GM23338 (cell line): Measurements from ENCODE around the gene AZGP1. TPM values are rescaled to one million over a fixed set of nuclear protein-coding genes. Genes with fewer than 3 reads are reported as not detected.

ENCODE experiments used
- ATAC-seq: fragments of 200-7000 bp; cut with Tn5 transposase; 3 replicates; pipeline ENCODE4 v1.9.1; 2020
- DNase-seq: peaks from one replicate; pipeline ENCODE4 v3.0.0-alpha.2; 2015; ENCODE audit warnings: low spot score
- H2AFZ ChIP-seq: fragments of 200-600 bp; sonication (generic); 2 replicates; pipeline ENCODE4 v1.8.0; 2016; ENCODE audit warnings: antibody characterized with exemption, mild to moderate bottlenecking, moderate library complexity
- H3F3A ChIP-seq: fragments of 200-600 bp; sonication (generic); replicated peaks from 2 replicates; pipeline ENCODE4 v1.8.0; 2017; ENCODE audit warnings: antibody characterized with exemption, mixed run types, low read depth
- H3K27ac ChIP-seq: fragments of 200-600 bp; sonication (generic); 2 replicates; pipeline ENCODE4 v1.6.1; 2016; ENCODE audit warnings: low read depth
- H3K27me3 ChIP-seq: fragments of 200-600 bp; sonication (generic); 2 replicates; pipeline ENCODE4 v1.8.0; 2016; ENCODE audit warnings: mild to moderate bottlenecking, mixed run types, moderate library complexity; ENCODE audit not compliant: insufficient read depth
- H3K36me3 ChIP-seq: fragments of 200-600 bp; sonication (generic); 2 replicates; pipeline ENCODE4 v1.8.0; 2016; ENCODE audit warnings: mild to moderate bottlenecking; ENCODE audit not compliant: insufficient read depth
- H3K4me1 ChIP-seq: fragments of 200-600 bp; sonication (generic); 2 replicates; pipeline ENCODE4 v1.8.0; 2016; ENCODE audit warnings: mild to moderate bottlenecking, moderate library complexity; ENCODE audit not compliant: insufficient read depth
- H3K4me2 ChIP-seq: fragments of 200-600 bp; sonication (generic); 2 replicates; pipeline ENCODE4 v1.7.1; 2017; ENCODE audit warnings: mixed run types
- H3K4me3 ChIP-seq: fragments of 200-600 bp; sonication (generic); 2 replicates; pipeline ENCODE4 v1.6.1; 2016; ENCODE audit warnings: mixed run types
- H3K79me2 ChIP-seq: fragments of 200-600 bp; sonication (generic); replicated peaks from 2 replicates; pipeline ENCODE4 v1.8.0; 2017; ENCODE audit warnings: mild to moderate bottlenecking; ENCODE audit not compliant: insufficient read depth
- H3K9me2 ChIP-seq: fragments of 200-600 bp; sonication (generic); 2 replicates; pipeline ENCODE4 v1.8.0; 2017; ENCODE audit not compliant: insufficient read depth
- H4K20me1 ChIP-seq: fragments of 200-600 bp; sonication (generic); replicated peaks from 2 replicates; pipeline ENCODE4 v1.8.0; 2017; ENCODE audit warnings: mild to moderate bottlenecking; ENCODE audit not compliant: insufficient read depth
- H3K27ac Mint-ChIP-seq: 2 replicates; pipeline ENCODE4 v1.8.0; 2020; ENCODE audit warnings: inconsistent platforms, mild to moderate bottlenecking, moderate library complexity, mixed read lengths
- H3K27me3 Mint-ChIP-seq: 3 replicates; pipeline ENCODE4 v1.8.0; 2022; ENCODE audit warnings: low read depth, mild to moderate bottlenecking, moderate library complexity, mixed read lengths, inconsistent platforms; ENCODE audit not compliant: insufficient read depth, poor library complexity
- H3K36me3 Mint-ChIP-seq: 3 replicates; pipeline ENCODE4 v1.8.0; 2021; ENCODE audit warnings: low read depth, mild to moderate bottlenecking, inconsistent platforms, moderate library complexity, mixed read lengths
- H3K4me1 Mint-ChIP-seq: 3 replicates; pipeline ENCODE4 v1.8.0; 2020; ENCODE audit warnings: mild to moderate bottlenecking, inconsistent platforms, mixed read lengths
- H3K4me3 Mint-ChIP-seq: 3 replicates; pipeline ENCODE4 v1.8.0; 2021; ENCODE audit warnings: moderate library complexity, mild to moderate bottlenecking, inconsistent platforms, mixed read lengths
- H3K9me3 Mint-ChIP-seq: 3 replicates; pipeline ENCODE4 v1.8.0; 2020; ENCODE audit warnings: moderate library complexity, mild to moderate bottlenecking, inconsistent platforms, mixed read lengths
- CREB1 ChIP-seq: fragments of 250-450 bp; sonication (Bioruptor Pico); IDR thresholded peaks from 2 replicates; pipeline ENCODE4 v1.5.0; 2020; ENCODE audit warnings: low read depth, mild to moderate bottlenecking, moderate library complexity
- CTCF ChIP-seq, 2 experiments: fragments of 200-600 bp in 1 of 2; sonication (generic) in 1 of 2; conservative IDR thresholded peaks; 2 replicates each; pipeline versions ENCODE4 v1.5.1 to v1.6.1; 2016 to 2017; ENCODE audit warnings: antibody characterized with exemption in 2 of 2, low read depth in 2 of 2, mild to moderate bottlenecking in 2 of 2, moderate library complexity in 1 of 2
- EZH2 ChIP-seq: fragments of 200-600 bp; sonication (generic); IDR thresholded peaks from one replicate; pipeline ENCODE4 v1.8.0; 2017; ENCODE audit warnings: antibody characterized with exemption, mild to moderate bottlenecking, low read depth; ENCODE audit not compliant: unreplicated experiment
- EZH2phosphoT487 ChIP-seq: fragments of 200-600 bp; sonication (generic); IDR thresholded peaks from one replicate; pipeline ENCODE4 v1.8.1; 2018; ENCODE audit warnings: antibody characterized with exemption; ENCODE audit not compliant: unreplicated experiment
- JUNB ChIP-seq: IDR thresholded peaks from one replicate; pipeline ENCODE4 v1.6.1; 2016; ENCODE audit warnings: antibody characterized with exemption; ENCODE audit not compliant: unreplicated experiment
- NANOG ChIP-seq: IDR thresholded peaks from 2 replicates; pipeline ENCODE4 v1.6.1; 2016; ENCODE audit warnings: antibody characterized with exemption, borderline replicate concordance
- POLR2AphosphoS5 ChIP-seq: IDR thresholded peaks from 2 replicates; pipeline ENCODE4 v1.6.1; 2016; ENCODE audit warnings: antibody characterized with exemption, low read depth
- REST ChIP-seq: IDR thresholded peaks from one replicate; pipeline ENCODE4 v1.6.1; 2018; ENCODE audit warnings: antibody characterized with exemption; ENCODE audit not compliant: unreplicated experiment
- STAT1 ChIP-seq: IDR thresholded peaks from one replicate; pipeline ENCODE4 v1.6.1; 2016; ENCODE audit warnings: antibody characterized with exemption; ENCODE audit not compliant: unreplicated experiment
- ZNF114 ChIP-seq: fragments of 250-450 bp; sonication (Bioruptor Pico); IDR thresholded peaks from 2 replicates; pipeline ENCODE4 v1.5.0; 2020; ENCODE audit warnings: mild to moderate bottlenecking, moderate library complexity
- ZNF331 ChIP-seq: fragments of 250-450 bp; sonication (Bioruptor Pico); IDR thresholded peaks from 2 replicates; pipeline ENCODE4 v1.5.0; 2020; ENCODE audit warnings: low read depth, mild to moderate bottlenecking, moderate library complexity
- polyA plus RNA-seq: library from polyadenylated mRNA; unstranded; fragments of >200 nt; fragmentation: Nextera tagmentation; extraction: Ambion mirVana; gene quantifications from 2 replicates; pipeline ENCODE4 v1.2.1, GENCODE V29; 2016
- total RNA-seq: library from RNA; depleted of rRNA; stranded (reverse); fragments of >200 nt; shearing (Covaris generic); gene quantifications from 2 replicates; pipeline ENCODE4 v1.2.3, GENCODE V29; 2014
- TF ChIP-seq, protein P1 (sequence below): IDR thresholded peaks from 2 replicates; pipeline ENCODE4 v1.6.1; 2016; ENCODE audit warnings: antibody characterized with exemption
- TF ChIP-seq, protein P2 (sequence below): fragments of 250-450 bp; sonication (Bioruptor Pico); IDR thresholded peaks from 2 replicates; pipeline ENCODE4 v1.5.0; 2020; ENCODE audit warnings: mild to moderate bottlenecking, moderate library complexity

AZGP1 gene
- total and polyA plus RNA-seq, 2 experiments from 2014 or later: 0.17 to 1.3 TPM

DNA sequence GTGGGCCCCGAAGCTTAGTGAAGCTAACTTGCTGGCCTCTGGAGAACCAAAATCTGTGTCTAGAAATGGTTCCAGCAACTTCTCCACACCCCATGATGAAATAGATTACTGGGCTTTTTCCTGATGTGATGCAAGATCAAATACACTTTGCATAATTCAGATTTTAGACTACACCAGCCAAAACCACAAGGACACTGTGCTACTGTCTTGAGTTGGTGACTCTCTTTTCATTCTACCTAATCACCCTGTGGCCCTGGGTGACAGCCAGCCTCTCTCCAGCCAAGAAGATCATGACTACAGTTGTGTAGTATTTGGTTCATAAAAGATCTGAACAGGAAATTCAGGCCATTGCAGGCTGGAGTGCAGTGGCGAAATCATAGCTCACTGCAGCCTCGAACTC, 22.2 kb downstream of the AZGP1 start:
- Mint-ChIP-seq H3K27ac (no peak overlapping the region), H3K36me3 (peaks cover 31% of the 10 kb centered on the region), H3K9me3 (peaks cover 41% of the 10 kb centered on the region), H3K4me3 (no peak overlapping the region), H3K4me1 (no peaks in the 10 kb centered on the region), H3K27me3 (peaks cover 11% of the 10 kb centered on the region)
- Histone ChIP-seq H3F3A (no peaks in the 10 kb centered on the region), H2AFZ (no peak overlapping the region), H3K27ac (no peak overlapping the region), H3K36me3 (0 out of 2 replicates have a peak, but pooled peaks cover 16% of the 10 kb centered on the region), H3K4me3 (no peak overlapping the region), H4K20me1 (no peaks in the 10 kb centered on the region), H3K27me3 (no peaks in the 10 kb centered on the region), H3K79me2 (no peaks in the 10 kb centered on the region), H3K4me1 (no peaks in the 10 kb centered on the region), H3K9me2 (peaks cover 2% of the 10 kb centered on the region; the same call in 1 of the 2 replicates), H3K4me2 (no peak overlapping the region)
- ATAC-seq (no peak), DNase-seq (no peak)
- no peak for TF ChIP-seq REST
- no peak for TF ChIP-seq CREB1 (CRISPR knock-in tag)
- TF ChIP-seq POLR2AphosphoS5: no peak
- no peak for TF ChIP-seq STAT1
- TF ChIP-seq, protein P1, sequence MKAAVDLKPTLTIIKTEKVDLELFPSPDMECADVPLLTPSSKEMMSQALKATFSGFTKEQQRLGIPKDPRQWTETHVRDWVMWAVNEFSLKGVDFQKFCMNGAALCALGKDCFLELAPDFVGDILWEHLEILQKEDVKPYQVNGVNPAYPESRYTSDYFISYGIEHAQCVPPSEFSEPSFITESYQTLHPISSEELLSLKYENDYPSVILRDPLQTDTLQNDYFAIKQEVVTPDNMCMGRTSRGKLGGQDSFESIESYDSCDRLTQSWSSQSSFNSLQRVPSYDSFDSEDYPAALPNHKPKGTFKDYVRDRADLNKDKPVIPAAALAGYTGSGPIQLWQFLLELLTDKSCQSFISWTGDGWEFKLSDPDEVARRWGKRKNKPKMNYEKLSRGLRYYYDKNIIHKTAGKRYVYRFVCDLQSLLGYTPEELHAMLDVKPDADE: no peak
- TF ChIP-seq CTCF (conservative IDR thresholded peaks at IDR 0.05; ENCODE audit: low read depth in 2 of 2): no peak
- no peak for TF ChIP-seq ZNF114 (CRISPR knock-in tag)
- TF ChIP-seq EZH2: no peak
- no peak for TF ChIP-seq NANOG
- TF ChIP-seq ZNF331 (CRISPR knock-in tag): no peak
- no peak for TF ChIP-seq JUNB
- TF ChIP-seq, protein P2, sequence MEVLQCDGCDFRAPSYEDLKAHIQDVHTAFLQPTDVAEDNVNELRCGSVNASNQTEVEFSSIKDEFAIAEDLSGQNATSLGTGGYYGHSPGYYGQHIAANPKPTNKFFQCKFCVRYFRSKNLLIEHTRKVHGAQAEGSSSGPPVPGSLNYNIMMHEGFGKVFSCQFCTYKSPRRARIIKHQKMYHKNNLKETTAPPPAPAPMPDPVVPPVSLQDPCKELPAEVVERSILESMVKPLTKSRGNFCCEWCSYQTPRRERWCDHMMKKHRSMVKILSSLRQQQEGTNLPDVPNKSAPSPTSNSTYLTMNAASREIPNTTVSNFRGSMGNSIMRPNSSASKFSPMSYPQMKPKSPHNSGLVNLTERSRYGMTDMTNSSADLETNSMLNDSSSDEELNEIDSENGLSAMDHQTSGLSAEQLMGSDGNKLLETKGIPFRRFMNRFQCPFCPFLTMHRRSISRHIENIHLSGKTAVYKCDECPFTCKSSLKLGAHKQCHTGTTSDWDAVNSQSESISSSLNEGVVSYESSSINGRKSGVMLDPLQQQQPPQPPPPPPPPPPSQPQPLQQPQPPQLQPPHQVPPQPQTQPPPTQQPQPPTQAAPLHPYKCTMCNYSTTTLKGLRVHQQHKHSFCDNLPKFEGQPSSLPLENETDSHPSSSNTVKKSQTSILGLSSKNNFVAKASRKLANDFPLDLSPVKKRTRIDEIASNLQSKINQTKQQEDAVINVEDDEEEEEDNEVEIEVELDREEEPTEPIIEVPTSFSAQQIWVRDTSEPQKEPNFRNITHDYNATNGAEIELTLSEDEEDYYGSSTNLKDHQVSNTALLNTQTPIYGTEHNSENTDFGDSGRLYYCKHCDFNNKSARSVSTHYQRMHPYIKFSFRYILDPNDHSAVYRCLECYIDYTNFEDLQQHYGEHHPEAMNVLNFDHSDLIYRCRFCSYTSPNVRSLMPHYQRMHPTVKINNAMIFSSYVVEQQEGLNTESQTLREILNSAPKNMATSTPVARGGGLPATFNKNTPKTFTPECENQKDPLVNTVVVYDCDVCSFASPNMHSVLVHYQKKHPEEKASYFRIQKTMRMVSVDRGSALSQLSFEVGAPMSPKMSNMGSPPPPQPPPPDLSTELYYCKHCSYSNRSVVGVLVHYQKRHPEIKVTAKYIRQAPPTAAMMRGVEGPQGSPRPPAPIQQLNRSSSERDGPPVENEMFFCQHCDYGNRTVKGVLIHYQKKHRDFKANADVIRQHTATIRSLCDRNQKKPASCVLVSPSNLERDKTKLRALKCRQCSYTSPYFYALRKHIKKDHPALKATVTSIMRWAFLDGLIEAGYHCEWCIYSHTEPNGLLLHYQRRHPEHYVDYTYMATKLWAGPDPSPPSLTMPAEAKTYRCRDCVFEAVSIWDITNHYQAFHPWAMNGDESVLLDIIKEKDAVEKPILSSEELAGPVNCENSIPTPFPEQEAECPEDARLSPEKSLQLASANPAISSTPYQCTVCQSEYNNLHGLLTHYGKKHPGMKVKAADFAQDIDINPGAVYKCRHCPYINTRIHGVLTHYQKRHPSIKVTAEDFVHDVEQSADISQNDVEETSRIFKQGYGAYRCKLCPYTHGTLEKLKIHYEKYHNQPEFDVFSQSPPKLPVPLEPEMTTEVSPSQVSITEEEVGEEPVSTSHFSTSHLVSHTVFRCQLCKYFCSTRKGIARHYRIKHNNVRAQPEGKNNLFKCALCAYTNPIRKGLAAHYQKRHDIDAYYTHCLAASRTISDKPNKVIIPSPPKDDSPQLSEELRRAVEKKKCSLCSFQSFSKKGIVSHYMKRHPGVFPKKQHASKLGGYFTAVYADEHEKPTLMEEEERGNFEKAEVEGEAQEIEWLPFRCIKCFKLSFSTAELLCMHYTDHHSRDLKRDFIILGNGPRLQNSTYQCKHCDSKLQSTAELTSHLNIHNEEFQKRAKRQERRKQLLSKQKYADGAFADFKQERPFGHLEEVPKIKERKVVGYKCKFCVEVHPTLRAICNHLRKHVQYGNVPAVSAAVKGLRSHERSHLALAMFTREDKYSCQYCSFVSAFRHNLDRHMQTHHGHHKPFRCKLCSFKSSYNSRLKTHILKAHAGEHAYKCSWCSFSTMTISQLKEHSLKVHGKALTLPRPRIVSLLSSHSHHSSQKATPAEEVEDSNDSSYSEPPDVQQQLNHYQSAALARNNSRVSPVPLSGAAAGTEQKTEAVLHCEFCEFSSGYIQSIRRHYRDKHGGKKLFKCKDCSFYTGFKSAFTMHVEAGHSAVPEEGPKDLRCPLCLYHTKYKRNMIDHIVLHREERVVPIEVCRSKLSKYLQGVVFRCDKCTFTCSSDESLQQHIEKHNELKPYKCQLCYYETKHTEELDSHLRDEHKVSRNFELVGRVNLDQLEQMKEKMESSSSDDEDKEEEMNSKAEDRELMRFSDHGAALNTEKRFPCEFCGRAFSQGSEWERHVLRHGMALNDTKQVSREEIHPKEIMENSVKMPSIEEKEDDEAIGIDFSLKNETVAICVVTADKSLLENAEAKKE (CRISPR knock-in tag): no peak
- no peak for TF ChIP-seq EZH2phosphoT487
